Middle frontal gyrus (tissue), 1 donor: Measurements from ENCODE around the gene OTOP3.
"Not testable (repeated sequence)": the region's sequence is repeated elsewhere in the genome, so short reads cannot be mapped to it uniquely, and the experiment has no call there.

Experiments used
- DNase-seq: peaks from one replicate; pipeline ENCODE4 v3.0.0-alpha.2; 2015; ENCODE audit warnings: low spot score; ENCODE audit errors: extremely low spot score

Gene OTOP3

GRCh38 chr17:74935585-74936469, at the start of gene OTOP3:
TSS of gene OTOP3 (plus strand) at chr17:74935898. CDS start at chr17:74935922, 24 bp downstream.
- DNase-seq: no peak

- DNase-seq: no peak
Observed at GRCh38 chr17:74888469-74888868, 47.2 kb upstream of the OTOP3 start.

- DNase-seq: no peak
Observed at GRCh38 chr17:74890554-74890953, 45.1 kb upstream of the OTOP3 start.

GRCh38 chr17:74892013-74892841, 43.5 kb upstream of the OTOP3 start:
- DNase-seq: no peak

GRCh38 chr17:74892974-74893911, 42.5 kb upstream of the OTOP3 start, which contains the start of gene FADS6:
TSS of gene FADS6 (minus strand) at chr17:74893633. CDS start at chr17:74893595, 38 bp downstream.
- DNase-seq: no peak

- no peak for DNase-seq
Observed at GRCh38 chr17:74893936-74894671, 41.6 kb upstream of the OTOP3 start.

GRCh38 chr17:74898376-74898946, 37.2 kb upstream of the OTOP3 start:
- DNase-seq: no peak

- DNase-seq: no peak
Observed at GRCh38 chr17:74900208-74900607, 35.5 kb upstream of the OTOP3 start.

- no peak for DNase-seq
Observed at GRCh38 chr17:74901353-74902135, 34.2 kb upstream of the OTOP3 start.

GRCh38 chr17:74903034-74903433, 32.7 kb upstream of the OTOP3 start:
- DNase-seq: no peak

GRCh38 chr17:74903671-74904070, 32.0 kb upstream of the OTOP3 start:
- DNase-seq: no peak

- DNase-seq: no peak
Observed at GRCh38 chr17:74904687-74905409, 30.9 kb upstream of the OTOP3 start.

- not testable (repeated sequence) for DNase-seq
Observed at GRCh38 chr17:74906214-74906793, 29.4 kb upstream of the OTOP3 start.

GRCh38 chr17:74907012-74907411, 28.7 kb upstream of the OTOP3 start:
- DNase-seq: no peak

GRCh38 chr17:74909097-74909496, 26.6 kb upstream of the OTOP3 start:
- DNase-seq: not testable (repeated sequence)

- DNase-seq: not testable (repeated sequence)
Observed at GRCh38 chr17:74911423-74911822, 24.3 kb upstream of the OTOP3 start.

- DNase-seq: no peak
Observed at GRCh38 chr17:74916136-74916850, 19.4 kb upstream of the OTOP3 start.

GRCh38 chr17:74916851-74917199, 18.9 kb upstream of the OTOP3 start:
- DNase-seq: no peak
